Left ventricle myocardium inferior (tissue), 1 donor: ENCODE data around the gene ZNF595. TPM values are rescaled to one million over a fixed set of nuclear protein-coding genes. Genes with fewer than 3 reads are reported as not detected.
A peak's percentile ranks its signal among the peaks of the same experiment; 100 is the strongest.
"Not testable (repeated sequence)": the region's sequence is repeated elsewhere in the genome, so short reads cannot be mapped to it uniquely, and the experiment has no call there.

Experiments used
- DNase-seq: peaks from one replicate; pipeline ENCODE4 v3.0.0-alpha.2; 2020
- H3K27ac ChIP-seq: fragments of 200-600 bp; replicated peaks from 2 replicates; pipeline ENCODE4 v1.8.0; 2021
- H3K27me3 ChIP-seq: fragments of 200-600 bp; 2 replicates; pipeline ENCODE4 v1.8.0; 2021; ENCODE audit warnings: low read depth
- H3K36me3 ChIP-seq: fragments of 200-600 bp; 2 replicates; pipeline ENCODE4 v1.8.0; 2021
- H3K4me1 ChIP-seq: fragments of 200-600 bp; 2 replicates; pipeline ENCODE4 v1.8.0; 2021
- H3K4me3 ChIP-seq: fragments of 200-600 bp; 2 replicates; pipeline ENCODE4 v1.8.0; 2021; ENCODE audit warnings: mild to moderate bottlenecking, moderate library complexity
- H3K9me3 ChIP-seq: fragments of 200-600 bp; replicated peaks from 2 replicates; pipeline ENCODE4 v1.8.0; 2021
- CTCF ChIP-seq: fragments of 200-600 bp; IDR thresholded peaks from 2 replicates; pipeline ENCODE4 v1.8.0; 2021; ENCODE audit warnings: antibody characterized with exemption, mild to moderate bottlenecking, borderline replicate concordance
- intact Hi-C: fragments of 100-400 bp; cut with micrococcal nuclease; formaldehyde crosslinking; loops from one replicate; pipeline ENCODE4 v1.11.0; 2022
- total RNA-seq: library from RNA; stranded (reverse); fragmentation: NEBNext Ultra II Directional; extraction: Animal tissue kit (Norgen Biotek cat#: 25700); gene quantifications from one replicate; pipeline ENCODE4 v1.2.1, GENCODE V29; 2021
- donor health status: DM: no; HTN: yes; CAD: no; lungs with severe emphysema.

The ZNF595 gene
- total RNA-seq, 1 donor from 2014 or later = 6.0 TPM

- H3K27me3 ChIP-seq, H3K27ac ChIP-seq, H3K4me3 ChIP-seq, H3K9me3 ChIP-seq, intact Hi-C loops, H3K4me1 ChIP-seq, H3K36me3 ChIP-seq, DNase-seq: not testable (repeated sequence)
- TF ChIP-seq CTCF = peak; percentile 30
Observed at GRCh38 chr4:28767-29542, 24.2 kb upstream of the ZNF595 start.

GRCh38 chr4:33314-33713 lies 19.8 kb upstream of the ZNF595 start:
- H3K4me1 ChIP-seq, H3K9me3 ChIP-seq, H3K36me3 ChIP-seq, H3K27ac ChIP-seq, H3K27me3 ChIP-seq, DNase-seq, H3K4me3 ChIP-seq, intact Hi-C loops: not testable (repeated sequence)

- intact Hi-C loops, DNase-seq: not testable (repeated sequence)
Observed at GRCh38 chr4:36559-37415, 16.3 kb upstream of the ZNF595 start.

GRCh38 chr4:38202-38601 lies 14.9 kb upstream of the ZNF595 start:
- H3K4me1 ChIP-seq, H3K36me3 ChIP-seq, H3K27ac ChIP-seq, DNase-seq, intact Hi-C loops, H3K27me3 ChIP-seq, H3K9me3 ChIP-seq, H3K4me3 ChIP-seq: not testable (repeated sequence)

More at GRCh38 chr4:36559-37415, 16.3 kb upstream of the ZNF595 start:
- H3K27me3 ChIP-seq, H3K4me3 ChIP-seq, H3K4me1 ChIP-seq, H3K27ac ChIP-seq, H3K36me3 ChIP-seq, H3K9me3 ChIP-seq: not testable (repeated sequence)

GRCh38 chr4:43375-43774 lies 9.7 kb upstream of the ZNF595 start:
- H3K9me3 ChIP-seq, H3K36me3 ChIP-seq, H3K27ac ChIP-seq, H3K4me3 ChIP-seq, DNase-seq, intact Hi-C loops, H3K4me1 ChIP-seq: not testable (repeated sequence)
- peaks cover 15% of the 10 kb centered on the region for H3K27me3 ChIP-seq

- H3K27me3 ChIP-seq, intact Hi-C loops, DNase-seq, H3K4me1 ChIP-seq, H3K27ac ChIP-seq, H3K36me3 ChIP-seq, H3K9me3 ChIP-seq, H3K4me3 ChIP-seq: not testable (repeated sequence)
Observed at GRCh38 chr4:51253-51652, 1.9 kb upstream of the ZNF595 start.

- H3K4me1 ChIP-seq, H3K27ac ChIP-seq, H3K9me3 ChIP-seq, H3K27me3 ChIP-seq, H3K36me3 ChIP-seq, H3K4me3 ChIP-seq, DNase-seq, intact Hi-C loops: not testable (repeated sequence)
Observed at GRCh38 chr4:51655-52277, 1.4 kb upstream of the ZNF595 start.

- H3K4me1 ChIP-seq, DNase-seq, H3K27me3 ChIP-seq, H3K36me3 ChIP-seq, H3K9me3 ChIP-seq, intact Hi-C loops: not testable (repeated sequence)
- H3K4me3 ChIP-seq = peak overlapping the region; percentile 60
- peak overlapping the region; percentile 51 for H3K27ac ChIP-seq
Observed at GRCh38 chr4:53521-53920, 400 bp downstream of the ZNF595 start.

GRCh38 chr4:64733-65132 lies 11.6 kb downstream of the ZNF595 start:
- DNase-seq, H3K4me1 ChIP-seq, H3K4me3 ChIP-seq, intact Hi-C loops, H3K27ac ChIP-seq, H3K27me3 ChIP-seq: not testable (repeated sequence)
- Histone ChIP-seq H3K36me3 (peaks cover 20% of the 10 kb centered on the region), H3K9me3 (peaks cover 19% of the 10 kb centered on the region)
